Dedifferentiated amniotic fluid mesenchymal stem cell (primary cell): Measurements from ENCODE around the gene CALHM6.
"Not testable (repeated sequence)": the region's sequence is repeated elsewhere in the genome, so short reads cannot be mapped to it uniquely, and the experiment has no call there.

Experiments
- DNase-seq: peaks from one replicate; pipeline ENCODE4 v3.0.0-alpha.2; 2016; ENCODE audit errors: extremely low spot score

CALHM6 gene

DNA sequence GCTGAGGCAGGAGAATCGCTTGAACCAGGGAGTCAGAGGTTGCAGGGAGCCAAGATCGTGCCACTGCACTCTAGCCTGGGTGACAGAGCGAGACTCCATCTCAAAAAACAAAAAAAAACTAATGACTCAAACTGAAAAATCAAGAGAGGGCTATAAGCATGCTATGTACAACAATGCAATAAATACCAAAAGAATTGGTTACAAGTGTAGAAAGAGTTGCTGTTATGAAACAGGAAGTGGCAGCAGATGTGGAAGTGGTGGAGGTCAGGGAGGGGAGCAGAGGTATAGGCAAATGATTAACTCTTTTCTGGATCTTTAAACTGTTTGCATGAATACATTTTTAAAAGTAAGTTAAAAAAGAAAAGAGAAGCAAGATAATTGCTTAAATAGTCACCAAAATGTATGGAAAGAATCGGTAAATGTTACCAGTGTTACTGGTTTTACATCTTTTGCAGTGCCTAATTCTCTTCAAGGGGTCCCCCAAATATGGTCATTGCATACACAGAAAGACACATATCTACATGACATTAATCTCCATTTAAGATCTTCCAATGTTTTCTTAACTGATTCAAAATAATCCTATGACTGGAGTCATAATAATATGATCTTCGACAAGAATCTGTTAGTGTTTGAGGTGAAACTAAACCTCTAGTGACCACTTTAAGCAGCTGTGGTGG, 15.0 kb downstream of the CALHM6 start:
- no peak for DNase-seq

DNA sequence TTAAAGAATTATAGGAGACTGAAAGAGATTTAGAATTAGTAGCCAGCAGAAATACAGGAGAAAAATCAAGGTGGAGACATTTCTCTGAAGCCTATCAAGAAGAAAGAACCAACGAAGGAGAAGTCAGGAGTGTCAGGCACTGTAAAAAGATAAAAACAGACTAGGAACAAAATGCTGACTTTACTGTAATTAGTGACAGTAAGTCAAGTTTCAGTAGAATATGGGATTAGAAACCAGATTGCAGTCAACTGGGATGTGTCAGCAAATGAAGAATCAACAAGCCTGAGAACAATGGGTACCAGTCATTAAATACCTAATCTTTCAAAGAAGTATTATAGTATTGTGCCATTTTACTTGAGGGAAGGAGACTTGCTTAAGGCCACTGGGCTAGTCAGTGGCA, 21.6 kb downstream of the CALHM6 start:
- DNase-seq: no peak

DNA sequence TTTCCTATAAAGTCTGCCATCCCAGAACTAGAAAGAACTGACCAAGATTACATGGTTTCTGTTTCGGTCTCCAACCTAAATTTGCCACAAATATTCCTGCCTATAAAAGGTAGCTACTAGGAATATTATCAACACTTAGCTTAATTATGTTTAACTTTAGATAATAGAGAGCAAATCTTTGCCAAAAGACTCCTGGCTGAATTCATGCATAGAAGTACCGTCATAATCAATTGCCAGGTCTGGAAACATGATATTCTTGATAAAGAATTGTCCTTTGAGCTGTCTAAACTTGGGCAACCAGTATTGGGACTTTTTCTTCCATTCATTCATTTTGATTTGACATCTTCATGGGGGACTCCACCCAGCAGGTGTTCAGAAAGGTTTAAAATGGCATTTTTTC, 22.4 kb downstream of the CALHM6 start:
- no peak for DNase-seq

DNA sequence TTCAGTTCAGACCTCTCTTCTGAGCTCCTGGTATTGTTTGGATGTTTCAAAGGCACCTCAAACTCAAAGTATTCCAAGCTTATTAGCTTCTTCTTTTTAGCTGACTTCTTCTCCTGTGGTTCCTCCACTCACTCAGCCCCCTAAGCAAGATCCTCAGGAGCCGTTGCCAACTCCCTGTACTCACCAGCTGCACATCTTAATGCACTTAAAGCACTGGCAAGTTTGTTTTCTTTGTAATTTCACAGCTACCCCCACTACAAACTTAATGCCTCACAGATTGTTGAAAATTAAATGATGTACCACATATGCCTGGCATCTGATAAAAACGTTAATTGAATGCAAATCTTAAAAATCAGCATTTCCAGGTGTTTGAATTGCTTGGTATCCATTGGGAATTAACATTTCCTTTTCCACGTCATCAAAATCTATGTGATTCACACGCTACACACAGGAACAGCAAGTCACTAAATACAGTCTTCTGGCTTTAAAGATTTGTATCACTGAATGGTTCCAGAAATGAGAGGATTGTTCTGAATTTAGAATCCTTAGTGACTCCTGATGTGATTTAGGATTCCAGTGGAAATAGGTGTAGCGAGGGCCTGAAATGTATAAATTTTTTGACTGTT, 24.5 kb downstream of the CALHM6 start:
- no peak for DNase-seq

DNA sequence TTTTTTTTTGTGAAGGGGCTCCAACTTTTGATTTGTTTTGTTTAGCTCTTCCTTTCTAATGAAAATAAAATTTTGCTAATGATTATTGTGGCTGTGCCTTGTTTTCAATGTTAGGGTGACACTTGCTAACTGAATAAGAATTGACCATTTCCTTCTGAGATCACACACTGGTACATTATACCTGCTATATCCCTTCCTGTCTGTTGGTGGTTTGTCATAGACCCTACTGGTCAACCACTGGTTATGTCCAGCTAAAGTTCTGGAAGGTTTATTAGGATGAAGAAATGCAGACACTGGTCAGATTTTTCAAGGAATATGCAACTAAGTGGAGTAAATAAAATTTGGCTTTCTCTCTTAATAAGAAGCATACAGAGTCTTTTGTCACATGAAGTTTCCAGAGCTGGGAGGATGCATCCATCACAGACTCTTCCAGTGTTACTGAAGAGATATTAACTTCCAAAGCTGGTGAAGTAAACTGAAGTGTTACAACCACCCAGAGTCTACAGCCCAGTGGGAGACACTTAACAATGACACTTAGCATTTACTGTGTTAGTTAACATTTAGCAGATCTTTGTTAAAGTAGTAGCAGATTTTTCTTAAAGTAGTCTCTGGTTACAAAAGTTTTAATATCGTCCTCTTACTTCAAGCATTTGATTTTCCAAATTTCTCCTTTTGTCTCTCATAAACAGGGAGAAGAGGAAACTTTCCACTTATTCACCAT, 30.6 kb downstream of the CALHM6 start:
- no peak for DNase-seq

DNA sequence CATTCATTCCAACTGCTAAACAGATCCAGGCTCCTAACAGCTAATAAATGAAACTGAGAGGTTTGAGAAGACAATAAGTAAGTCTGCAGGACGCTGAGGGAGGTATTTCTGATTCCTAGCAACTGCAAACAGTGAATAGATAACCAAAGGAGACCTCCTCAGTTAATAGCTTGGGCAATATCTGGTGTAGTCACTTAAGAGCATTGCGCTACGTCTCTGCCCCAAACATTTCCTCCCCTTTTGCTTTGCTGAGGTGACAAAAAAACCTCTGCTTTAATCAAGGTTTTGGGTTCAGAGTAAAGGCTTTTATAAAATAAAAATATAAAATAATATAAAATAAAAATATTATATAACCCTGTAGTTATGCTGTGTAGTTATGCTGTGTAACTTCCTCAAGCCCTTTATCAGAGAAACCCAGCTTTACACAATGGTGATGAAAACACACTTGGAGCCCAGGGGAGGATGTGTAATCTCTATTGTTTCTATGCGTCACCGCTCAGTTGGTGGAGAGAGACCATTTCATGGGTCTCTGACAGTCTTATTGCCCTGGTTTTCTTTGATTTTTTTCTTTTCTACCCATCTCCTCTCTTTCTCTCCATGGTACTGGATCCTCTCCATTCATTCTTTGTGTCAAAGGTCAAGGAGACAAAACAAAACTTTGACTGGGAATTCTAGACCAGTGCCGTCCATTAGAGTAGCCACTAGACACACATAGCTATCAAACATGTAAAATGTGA, 31.3 kb downstream of the CALHM6 start:
- no peak for DNase-seq

DNA sequence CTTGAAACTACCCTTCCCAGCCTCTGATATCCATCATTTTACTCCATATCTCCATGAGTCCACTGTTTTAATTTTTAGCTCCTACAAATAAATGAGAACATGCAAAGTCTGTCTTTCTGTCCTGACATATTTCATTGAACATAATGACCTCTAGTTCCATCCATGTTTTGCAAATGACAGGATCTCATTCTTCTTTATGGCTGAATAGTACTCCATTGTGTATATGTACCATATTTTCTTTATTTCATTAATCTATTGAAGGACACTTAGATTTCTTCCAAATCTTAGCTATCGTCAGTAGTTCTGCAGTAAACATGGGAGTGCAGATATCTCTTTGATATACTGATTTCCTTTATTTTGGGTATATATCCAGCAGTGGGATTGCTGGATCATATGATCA, 34.0 kb downstream of the CALHM6 start:
- DNase-seq: not testable (repeated sequence)

DNA sequence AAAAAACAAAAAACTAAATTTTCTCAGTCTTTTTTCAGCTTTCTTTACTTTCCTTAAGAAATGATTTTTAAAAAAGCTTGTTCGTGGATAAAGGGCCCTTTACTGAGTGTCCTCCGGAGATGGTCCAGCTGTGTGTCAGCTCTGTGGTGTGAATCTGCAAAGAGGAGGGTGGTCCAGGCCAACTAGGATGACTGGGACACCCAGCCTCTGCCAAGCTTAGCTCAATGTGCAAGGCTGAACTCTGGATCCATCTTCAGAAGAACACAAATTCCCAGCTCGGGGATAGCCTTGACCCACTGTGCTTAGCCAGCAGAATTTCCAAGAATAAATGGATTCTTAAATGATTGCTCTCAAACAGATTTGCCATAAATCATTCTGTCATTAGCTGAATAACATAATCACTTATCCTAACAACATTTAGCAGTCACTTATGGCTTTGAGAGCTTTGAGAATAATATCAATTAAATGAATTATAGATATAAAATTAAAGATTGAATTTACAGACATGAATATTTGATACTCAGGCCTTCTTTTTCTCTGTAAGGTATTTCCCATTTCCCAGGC, 36.0 kb downstream of the CALHM6 start:
- no peak for DNase-seq

DNA sequence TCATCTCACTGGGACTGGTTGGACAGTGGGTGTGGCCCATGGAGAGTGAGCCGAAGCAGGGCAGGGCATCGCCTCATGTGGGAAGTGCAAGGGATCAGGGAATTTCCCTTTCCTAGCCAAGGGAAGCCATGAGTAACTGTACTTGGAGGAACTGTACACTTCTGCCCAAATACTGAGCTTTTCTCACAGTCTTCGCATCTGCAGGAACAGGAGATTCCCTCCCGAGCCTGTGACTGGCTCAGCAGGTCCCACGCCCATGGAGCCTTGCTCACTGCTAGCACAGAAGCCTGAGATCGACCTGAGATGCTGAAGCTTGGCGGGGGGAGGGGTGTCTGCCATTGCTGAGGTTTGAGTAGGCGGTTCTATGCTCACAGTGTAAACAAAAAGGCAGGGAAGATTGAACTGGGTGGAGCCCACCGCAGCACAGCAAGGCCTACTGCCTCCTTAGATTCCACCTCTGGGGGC, 39.8 kb downstream of the CALHM6 start:
- DNase-seq: no peak

DNA sequence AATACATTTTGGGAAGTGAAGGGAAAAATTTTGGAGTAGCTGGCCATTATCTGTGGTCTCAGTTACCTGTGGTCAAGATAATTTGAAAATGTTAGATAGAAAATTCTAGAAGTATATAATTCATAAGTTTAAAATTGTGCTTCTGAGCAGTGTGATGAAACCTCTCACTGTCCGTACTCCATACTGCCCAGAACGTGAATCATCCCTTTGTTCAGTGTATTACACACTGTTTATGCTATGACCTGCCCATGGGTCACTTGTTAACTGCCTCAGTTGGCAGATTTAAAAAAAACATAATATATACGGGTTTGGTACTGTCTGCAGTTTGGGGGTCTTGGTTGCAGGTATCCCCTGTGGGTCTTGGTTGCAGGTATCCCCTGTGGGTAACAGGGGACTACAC, 46.1 kb downstream of the CALHM6 start:
- no peak for DNase-seq

DNA sequence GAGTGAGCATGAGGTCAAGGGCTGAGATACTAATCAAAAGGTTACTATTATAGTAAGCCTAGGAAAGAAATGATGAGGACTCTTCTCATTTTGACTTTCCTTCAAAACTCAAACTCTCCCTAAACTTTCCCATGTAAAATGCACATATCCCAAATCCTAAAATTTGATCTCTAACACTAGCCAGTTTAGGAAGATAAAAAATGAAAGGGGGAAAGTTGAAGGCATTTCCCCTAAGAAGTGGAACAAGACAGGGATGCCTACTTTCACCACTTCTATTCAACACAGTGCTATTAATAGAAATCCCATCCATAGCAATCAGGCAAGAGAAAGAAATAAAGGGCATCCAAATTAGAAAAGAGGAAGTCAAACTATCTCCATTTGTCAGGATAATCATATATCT, 47.4 kb downstream of the CALHM6 start:
- DNase-seq: no peak

DNA sequence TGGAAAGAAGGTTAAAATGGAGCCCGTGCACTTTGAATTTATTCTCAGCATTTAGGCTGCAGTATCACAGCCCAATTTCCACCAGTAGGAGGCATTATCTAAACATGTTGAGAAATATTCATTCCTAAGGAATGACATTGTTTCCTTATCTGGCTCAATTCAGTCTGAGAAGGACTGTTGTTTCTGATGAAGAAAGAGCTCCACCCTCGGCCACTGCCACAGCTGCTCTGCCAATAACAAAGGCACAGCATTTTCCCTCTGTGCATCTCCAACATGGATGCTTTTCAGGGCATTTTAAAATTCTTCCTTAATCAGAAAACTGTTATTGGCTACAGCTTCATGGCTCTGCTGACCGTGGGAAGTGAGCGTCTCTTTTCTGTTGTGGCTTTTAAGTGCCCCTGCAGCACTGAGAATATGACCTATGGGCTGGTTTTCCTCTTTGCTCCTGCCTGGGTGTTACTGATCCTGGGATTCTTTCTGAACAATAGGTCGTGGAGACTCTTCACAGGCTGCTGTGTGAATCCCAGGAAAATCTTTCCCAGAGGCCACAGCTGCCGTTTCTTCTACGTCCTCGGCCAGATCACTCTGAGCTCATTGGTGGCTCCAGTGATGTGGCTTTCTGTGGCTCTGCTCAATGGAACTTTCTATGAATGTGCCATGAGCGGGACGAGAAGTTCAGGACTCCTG, 50.4 kb downstream of the CALHM6 start, which contains the start of gene CALHM5:
Gene CALHM5, plus strand, starts transcription at position 216 of the 687 bp plus-strand sequence. Its CDS starts 58 bp downstream, at position 274.
- peak; percentile 97 for DNase-seq

DNA sequence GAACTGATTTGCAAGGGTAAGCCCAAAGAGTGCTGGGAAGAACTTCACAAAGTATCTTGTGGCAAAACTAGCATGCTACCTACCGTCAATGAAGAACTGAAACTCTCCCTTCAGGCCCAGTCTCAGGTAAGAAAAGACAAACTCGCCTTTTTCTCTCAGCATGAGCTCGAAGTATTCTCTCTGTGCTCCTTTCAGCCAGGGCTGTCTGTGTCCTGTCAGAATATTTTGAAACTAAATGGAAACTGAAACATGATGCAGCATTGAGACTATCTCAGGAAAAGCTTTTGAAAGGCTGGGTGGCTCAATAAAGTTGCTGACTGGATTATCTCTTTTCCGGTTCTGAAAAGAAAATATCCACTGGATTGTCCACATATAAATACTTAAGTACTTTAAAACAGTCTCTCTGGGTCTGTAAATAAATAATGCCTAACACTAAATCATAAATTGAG, 51.0 kb downstream of the CALHM6 start:
- no peak for DNase-seq

DNA sequence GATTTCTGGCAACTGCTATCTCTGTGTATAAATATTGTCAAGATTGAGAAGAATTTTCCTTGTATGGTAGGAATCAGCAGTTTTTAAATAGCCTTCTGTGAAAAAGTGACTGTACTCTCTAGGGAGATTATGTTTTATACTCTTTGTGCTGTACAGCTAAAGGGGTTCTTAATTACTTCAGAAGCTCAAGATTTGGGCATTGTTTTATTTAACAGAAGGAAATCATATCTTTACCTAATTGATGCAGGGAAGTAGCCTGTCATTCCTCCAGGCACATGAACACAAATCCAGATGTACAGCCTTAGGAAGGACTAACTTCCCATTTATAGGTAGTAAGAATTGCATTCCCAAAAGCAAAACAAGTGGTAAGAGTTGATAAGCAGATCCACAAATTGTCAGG, 51.6 kb downstream of the CALHM6 start:
- DNase-seq: no peak
